MM.1S (cell line): Measurements from ENCODE around the gene HECW1.

Source experiments
- CTCF ChIP-seq: fragments of 300-600 bp; sonication (generic); IDR thresholded peaks from 2 replicates; pipeline ENCODE4 v1.5.1; 2016; ENCODE audit warnings: antibody characterized with exemption, low read length, mixed read lengths
- EZH2 ChIP-seq: fragments of 300-600 bp; sonication (generic); optimal IDR thresholded peaks from 2 replicates; pipeline ENCODE3; 2017; ENCODE audit warnings: low read depth, mild to moderate bottlenecking, antibody characterized with exemption, low read length, mixed read lengths

GRCh38 chr7:43501870-43502269, 389.4 kb downstream of the HECW1 start:
- TF ChIP-seq CTCF (no peak), EZH2 (no peak)
